GM12878 (cell line): Measurements from ENCODE around the gene CEACAM8. TPM values are rescaled to one million over a fixed set of nuclear protein-coding genes. Genes with fewer than 3 reads are reported as not detected.

Experiments used
- ATAC-seq: fragments of 200-7000 bp; cut with Tn5 transposase; 3 replicates; pipeline ENCODE4 v1.9.1; 2020; ENCODE audit warnings: mild to moderate bottlenecking, moderate library complexity
- BruUV-seq: library from RNA; stranded (reverse); fragments of 400-500 nt; replicated peaks from 2 replicates; lab custom pipeline; 2021; lab: Mats Ljungman, UMichigan
- CTCF ChIA-PET: fragments of 300-600 bp; sonication (Branson Sonifier 250); formaldehyde crosslinking; extraction: SDS; loops from one replicate; lab custom pipeline; 2021; ENCODE audit warnings: inconsistent platforms; lab: Yijun Ruan, JAX
- POLR2A ChIA-PET: fragments of 350-600 bp; formaldehyde crosslinking; extraction: SDS; loops from one replicate; lab custom pipeline; 2021; ENCODE audit warnings: inconsistent platforms; lab: Charles Lee
- RAD21 ChIA-PET: fragments of 300-600 bp; sonication (Branson Sonifier 250); formaldehyde crosslinking; loops from one replicate; lab custom pipeline; 2023; ENCODE audit warnings: antibody characterized with exemption; ENCODE audit not compliant: unreplicated experiment; lab: Charles Lee
- SMC1A ChIA-PET: fragments of 300-600 bp; sonication (Branson Sonifier 250); formaldehyde crosslinking; loops from one replicate; lab custom pipeline; 2023; ENCODE audit not compliant: unreplicated experiment, uncharacterized antibody; lab: Charles Lee
- DNase-seq: peaks from one replicate; pipeline ENCODE4 v3.0.0-alpha.2; 2011; ENCODE audit warnings: low read depth, low spot score
- FAIRE-seq: peaks from 3 replicates; lab custom pipeline; 2011; peaks lifted over from hg19 to GRCh38; lab: Jason Lieb, UNC
- H2AFZ ChIP-seq: 2 replicates; pipeline ENCODE4 v1.6.0; 2011; ENCODE audit warnings: low read depth, low read length, control low read depth; ENCODE audit not compliant: control insufficient read depth
- H3K27ac ChIP-seq: 2 replicates; pipeline ENCODE4 v1.5.1; 2011; ENCODE audit warnings: control low read depth; ENCODE audit not compliant: control insufficient read depth, insufficient read depth
- H3K27me3 ChIP-seq, 2 experiments: replicated peaks in 1 of 2; 2 replicates each; pipeline versions ENCODE4 v1.6.0 to v1.6.1; 2011; ENCODE audit warnings: low read length in 1 of 2; ENCODE audit not compliant: control insufficient read depth in 2 of 2, insufficient read depth in 2 of 2
- H3K36me3 ChIP-seq, 2 experiments: 2 replicates each; pipeline ENCODE4 v1.5.1; 2011; ENCODE audit warnings: low read length in 1 of 2; ENCODE audit not compliant: control insufficient read depth in 2 of 2, insufficient read depth in 2 of 2
- H3K4me1 ChIP-seq: 2 replicates; pipeline ENCODE4 v1.6.1; 2011; ENCODE audit warnings: mild to moderate bottlenecking, low read length, moderate library complexity, mixed read lengths; ENCODE audit not compliant: control insufficient read depth, insufficient read depth
- H3K4me2 ChIP-seq: 2 replicates; pipeline ENCODE4 v1.6.0; 2011; ENCODE audit warnings: control low read depth; ENCODE audit not compliant: control insufficient read depth, insufficient read depth
- H3K4me3 ChIP-seq: fragments of 200-600 bp; sonication (generic); 2 replicates; pipeline ENCODE4 v1.5.1; 2016
- H3K79me2 ChIP-seq: 2 replicates; pipeline ENCODE4 v1.6.0; 2011; ENCODE audit warnings: low read length; ENCODE audit not compliant: control insufficient read depth, insufficient read depth
- H3K9ac ChIP-seq: 2 replicates; pipeline ENCODE4 v1.8.0; 2011; ENCODE audit warnings: low read length, control low read depth, mixed read lengths; ENCODE audit not compliant: control insufficient read depth, insufficient read depth
- H3K9me3 ChIP-seq: replicated peaks from 3 replicates; pipeline ENCODE4 v1.5.1; 2011; ENCODE audit warnings: mild to moderate bottlenecking, low read length; ENCODE audit not compliant: control insufficient read depth, insufficient read depth
- H4K20me1 ChIP-seq: 2 replicates; pipeline ENCODE4 v1.6.0; 2011; ENCODE audit not compliant: control insufficient read depth, insufficient read depth
- EP300 ChIP-seq, 2 experiments: fragments of 150-350 bp in 1 of 2; IDR thresholded peaks; 2 replicates each; pipeline ENCODE4 v1.6.1; 2011 to 2012; ENCODE audit warnings: low read depth in 2 of 2, low read length in 2 of 2, borderline replicate concordance in 1 of 2, improper control_type of control experiment in 1 of 2, inconsistent platforms in 1 of 2; ENCODE audit not compliant: control insufficient read depth in 1 of 2
- IRF4 ChIP-seq: IDR thresholded peaks from 2 replicates; pipeline ENCODE4 v1.6.1; 2011; ENCODE audit warnings: low read depth, low read length
- MYB ChIP-seq: fragments of 150-350 bp; IDR thresholded peaks from 2 replicates; pipeline ENCODE4 v1.6.1; 2014; ENCODE audit warnings: mild to moderate bottlenecking, low read depth, low read length, borderline replicate concordance
- PBX3 ChIP-seq: IDR thresholded peaks from 2 replicates; pipeline ENCODE4 v1.6.1; 2011; ENCODE audit warnings: mild to moderate bottlenecking, low read depth, low read length, moderate library complexity; ENCODE audit not compliant: insufficient replicate concordance
- POLR2AphosphoS5 ChIP-seq: IDR thresholded peaks from 2 replicates; pipeline ENCODE4 v1.6.1; 2011; ENCODE audit warnings: mild to moderate bottlenecking, low read length, inconsistent platforms
- SP1 ChIP-seq: IDR thresholded peaks from one replicate; pipeline ENCODE4 v1.6.1; 2011; ENCODE audit warnings: low read depth, low read length
- SRF ChIP-seq, 2 experiments: IDR thresholded peaks; 2 replicates each; pipeline ENCODE4 v1.6.1; 2011; ENCODE audit warnings: low read depth in 2 of 2, low read length in 2 of 2, mild to moderate bottlenecking in 1 of 2, moderate library complexity in 1 of 2
- USF2 ChIP-seq: IDR thresholded peaks from 2 replicates; pipeline ENCODE4 v1.6.1; 2011; ENCODE audit warnings: low read depth, low read length, improper control_type of control experiment, borderline replicate concordance
- ZBTB4 ChIP-seq: fragments of 450-650 bp; formaldehyde crosslinking; IDR thresholded peaks from 2 replicates; pipeline ENCODE4 v1.4.0; 2022; ENCODE audit warnings: mild to moderate bottlenecking, moderate library complexity
- ZNF217 ChIP-seq: fragments of 450-650 bp; IDR thresholded peaks from 2 replicates; pipeline ENCODE4 v1.6.1; 2017; ENCODE audit warnings: antibody characterized with exemption, mild to moderate bottlenecking
- ZNF274 ChIP-seq: IDR thresholded peaks from one replicate; pipeline ENCODE4 v1.8.0; 2011; ENCODE audit not compliant: insufficient read length, insufficient read depth
- ZNF384 ChIP-seq: IDR thresholded peaks from 2 replicates; pipeline ENCODE4 v1.6.1; 2012; ENCODE audit warnings: low read depth, mild to moderate bottlenecking, low read length, improper control_type of control experiment, borderline replicate concordance
- WGBS: methylation state at CpG from one replicate; pipeline ENCODE4 v1.1.6; 2016; ENCODE audit warnings: low lambda C conversion rate; ENCODE audit not compliant: insufficient replicate concordance, insufficient coverage; ENCODE audit errors: missing lambda C conversion rate; 5-methylcytosine and 5-hydroxymethylcytosine counted together
- in situ Hi-C: fragments of 300-500 bp; cut with MboI; formaldehyde crosslinking; loops from 9 replicates; pipeline ENCODE4 v1.14.3; 2018; ENCODE audit warnings: mixed read lengths
- intact Hi-C: fragments of 100-400 bp; cut with micrococcal nuclease; formaldehyde crosslinking; loops from one replicate; pipeline ENCODE4 v1.14.2; 2022; ENCODE audit not compliant: unreplicated experiment
- polyA plus RNA-seq, 11 experiments: library from polyadenylated mRNA; depleted of rRNA in 4 of 11; unstranded in 6 of 11; stranded (reverse) in 5 of 11; fragments of >200 nt; fragmentation: Nextera tagmentation in 4 of 11; fragmentation: Illumina TruSeq in 1 of 11; extraction: Ambion mirVana in 4 of 11; extraction: Trizol in 1 of 11; gene quantifications; 1 replicate in 1 of 11; 2 replicates in 10 of 11; pipeline versions ENCODE4 v1.2.1 to v1.2.3, GENCODE V29; 2011 to 2016; ENCODE audit warnings: inconsistent platforms in 2 of 11, missing spikeins in 2 of 11, low read depth in 1 of 11
- total RNA-seq, 4 experiments: library from RNA; depleted of rRNA in 3 of 4; stranded (reverse); fragments of >200 nt in 3 of 4; fragmentation: Illumina TruSeq in 1 of 4; extraction: Trizol in 1 of 4; gene quantifications; 2 replicates each; pipeline versions ENCODE4 v1.2.1 to v1.2.3, GENCODE V29; 2013 to 2021

CEACAM8 gene
- total and polyA plus RNA-seq, 10 of the 15 experiments (the other 5 are each of a cell fraction or from before 2014, with no cell fraction given), result 0.06 TPM; not detected in 9

GRCh38 chr19:42554046-42554575 is 40.6 kb downstream of the CEACAM8 start:
- no peaks in the 10 kb centered on the region for H3K36me3 ChIP-seq
- H2AFZ ChIP-seq, result no peak overlapping the region
- no peak for ATAC-seq
- no peak overlapping the region for H3K9ac ChIP-seq
- no peak for TF ChIP-seq EP300 (IDR thresholded peaks at IDR 0.05; ENCODE audit: borderline replicate concordance in 1 of 2, control insufficient read depth in 1 of 2, low read depth in 2 of 2, low read length in 2 of 2)
- TF ChIP-seq ZBTB4 (CRISPR knock-in tag), result no peak
- no peak for TF ChIP-seq MYB
- TF ChIP-seq SP1, result no peak
- TF ChIP-seq IRF4, result no peak
- no peak for TF ChIP-seq PBX3
- no peak for TF ChIP-seq ZNF384
- no peak for TF ChIP-seq SRF (IDR thresholded peaks at IDR 0.05; ENCODE audit: low read depth in 2 of 2, low read length in 2 of 2)
- no peak for TF ChIP-seq POLR2AphosphoS5
- TF ChIP-seq USF2, result no peak
- TF ChIP-seq ZNF274, result no peak
- TF ChIP-seq ZNF217, result no peak
- no peak overlapping the region for H3K4me2 ChIP-seq
- H3K9me3 ChIP-seq, result peaks cover 2% of the 10 kb centered on the region; the same call in 1 of the 3 replicates
- BruUV-seq, result no TSS peak
- no peaks in the 10 kb centered on the region for H4K20me1 ChIP-seq
- ChIA-PET SMC1A (no interaction called here), POLR2A (no interaction called here), RAD21 (no interaction called here), CTCF (interaction anchor here (1.5 kb wide), 1 partner anchor 9 kb away, joined by 3 read pairs; no protein-coding TSS in a partner anchor)
- in situ Hi-C loops, result no loop called here
- no peak for DNase-seq
- no peak for FAIRE-seq
- intact Hi-C loops, result no loop called here
- H3K27ac ChIP-seq, result no peak overlapping the region
- peaks cover 3 to 6% of the 10 kb centered on the region in 2 experiments; a peak in 2 of 4 replicates for H3K27me3 ChIP-seq
- H3K4me1 ChIP-seq, result no peaks in the 10 kb centered on the region
- H3K4me3 ChIP-seq, result no peak overlapping the region
- no peaks in the 10 kb centered on the region for H3K79me2 ChIP-seq
- 0% methylated on average over 3 of the region's 3 CpGs for WGBS
